A673 (cell line): ENCODE data around the gene SENP6. TPM values are rescaled to one million over a fixed set of nuclear protein-coding genes. Genes with fewer than 3 reads are reported as not detected.
A peak's percentile ranks its signal among the peaks of the same experiment; 100 is the strongest.

Experiments used
- BruUV-seq: library from RNA; stranded (reverse); fragments of 400-500 nt; replicated peaks from 2 replicates; lab custom pipeline; 2021; lab: Mats Ljungman, UMichigan
- CTCF ChIA-PET: fragments of 300-600 bp; sonication (Branson Sonifier 250); formaldehyde crosslinking; loops from one replicate; lab custom pipeline; 2022; ENCODE audit warnings: antibody characterized with exemption; lab: Charles Lee
- POLR2A ChIA-PET: fragments of 300-600 bp; sonication (Branson Sonifier 250); formaldehyde crosslinking; loops from one replicate; lab custom pipeline; 2022; ENCODE audit warnings: antibody characterized with exemption; ENCODE audit not compliant: low non-redundant PET; lab: Charles Lee
- DNase-seq: peaks from one replicate; pipeline ENCODE4 v3.0.0-alpha.2; 2015; ENCODE audit warnings: low spot score
- H3K27ac ChIP-seq: fragments of 200-600 bp; sonication (generic); 2 replicates; pipeline ENCODE4 v1.5.1; 2016; ENCODE audit warnings: mixed run types, low read depth, mild to moderate bottlenecking, mixed read lengths, antibody characterized with exemption, low read length; ENCODE audit not compliant: poor library complexity, severe bottlenecking
- H3K27me3 ChIP-seq: fragments of 200-600 bp; sonication (generic); replicated peaks from 2 replicates; pipeline ENCODE4 v1.6.1; 2017; ENCODE audit warnings: mixed run types, low read depth, mild to moderate bottlenecking, mixed read lengths, antibody characterized with exemption, low read length; ENCODE audit not compliant: insufficient read depth, poor library complexity
- H3K36me3 ChIP-seq: fragments of 200-600 bp; sonication (generic); 2 replicates; pipeline ENCODE4 v1.6.1; 2016; ENCODE audit warnings: mixed run types, mild to moderate bottlenecking, mixed read lengths, antibody characterized with exemption, low read length; ENCODE audit not compliant: insufficient read depth, poor library complexity, severe bottlenecking
- H3K4me1 ChIP-seq: fragments of 200-600 bp; sonication (generic); 2 replicates; pipeline ENCODE4 v1.6.1; 2017; ENCODE audit warnings: mixed run types, mild to moderate bottlenecking, mixed read lengths, antibody characterized with exemption, low read length; ENCODE audit not compliant: insufficient read depth, poor library complexity, severe bottlenecking
- H3K4me3 ChIP-seq: fragments of 200-600 bp; sonication (generic); 2 replicates; pipeline ENCODE4 v1.5.1; 2016; ENCODE audit warnings: low read depth, mixed run types, mild to moderate bottlenecking, mixed read lengths, low read length; ENCODE audit not compliant: poor library complexity, severe bottlenecking
- H3K9me3 ChIP-seq: fragments of 200-600 bp; sonication (generic); 2 replicates; pipeline ENCODE4 v1.6.1; 2016; ENCODE audit warnings: mixed run types, low read depth, mild to moderate bottlenecking, mixed read lengths, antibody characterized with exemption, low read length; ENCODE audit not compliant: poor library complexity, severe bottlenecking
- CTCF ChIP-seq: fragments of 300-800, 200-600 bp; sonication (generic); conservative IDR thresholded peaks from 2 replicates; pipeline ENCODE4 v1.5.1; 2017; ENCODE audit warnings: low read depth, mild to moderate bottlenecking, antibody characterized with exemption, low read length, moderate library complexity, mixed read lengths
- EZH2 ChIP-seq: fragments of 200-600 bp; sonication (generic); IDR thresholded peaks from 2 replicates; pipeline ENCODE4 v1.6.1; 2017; ENCODE audit warnings: borderline replicate concordance, low read depth, mild to moderate bottlenecking, mixed read lengths, antibody characterized with exemption, low read length; ENCODE audit not compliant: poor library complexity, severe bottlenecking
- intact Hi-C: fragments of 100-400 bp; cut with micrococcal nuclease; formaldehyde crosslinking; loops from one replicate; pipeline ENCODE4 v1.10.0; 2022; ENCODE audit not compliant: unreplicated experiment
- total RNA-seq: library from RNA; stranded (reverse); gene quantifications from 2 replicates; pipeline ENCODE4 v1.2.3, GENCODE V29; 2021

SENP6 gene
- total RNA-seq, 1 experiment from 2014 or later: 92.7 TPM

- POLR2A ChIA-PET: no interaction called here
- Histone ChIP-seq H3K9me3 (no peaks in the 10 kb centered on the region), H3K4me1 (peaks cover 11% of the 10 kb centered on the region), H3K36me3 (no peaks in the 10 kb centered on the region), H3K4me3 (peak overlapping the region; percentile 90), H3K27ac (peak overlapping the region; percentile 100), H3K27me3 (no peaks in the 10 kb centered on the region)
- peak; percentile 73 for DNase-seq
- intact Hi-C loops: no loop called here
- TF ChIP-seq EZH2 (no peak), CTCF (no peak)
- CTCF ChIA-PET: interaction anchor here (0.6 kb wide), 1 partner anchor 1270 kb away, joined by 4 read pairs; no protein-coding TSS in a partner anchor
- no TSS peak for BruUV-seq
Measured at GRCh38 chr6:75602246-75603105, 796 bp downstream of the SENP6 start.

- Histone ChIP-seq H3K9me3 (no peaks in the 10 kb centered on the region), H3K27me3 (no peaks in the 10 kb centered on the region), H3K4me1 (peaks cover 12% of the 10 kb centered on the region), H3K36me3 (no peaks in the 10 kb centered on the region), H3K4me3 (peak overlapping the region; percentile 90), H3K27ac (peak overlapping the region; percentile 100)
- ChIA-PET CTCF (no interaction called here), POLR2A (no interaction called here)
- no peak for TF ChIP-seq CTCF
- no peak for TF ChIP-seq EZH2
- intact Hi-C loops: no loop called here
- no peak for DNase-seq
- BruUV-seq: TSS peak; percentile 29
Measured at GRCh38 chr6:75603106-75603420, 1.4 kb downstream of the SENP6 start.

GRCh38 chr6:75604294-75604693 is 2.6 kb downstream of the SENP6 start:
- no peaks in the 10 kb centered on the region for H3K27me3 ChIP-seq
- TF ChIP-seq EZH2 (no peak), CTCF (no peak)
- CTCF ChIA-PET: no interaction called here
- intact Hi-C loops: no loop called here
- H3K4me1 ChIP-seq: peaks cover 24% of the 10 kb centered on the region
- POLR2A ChIA-PET: no interaction called here
- no peak for DNase-seq
- H3K9me3 ChIP-seq: no peaks in the 10 kb centered on the region
- BruUV-seq: no TSS peak
- H3K27ac ChIP-seq: peak overlapping the region; percentile 100
- peak overlapping the region; percentile 90 for H3K4me3 ChIP-seq
- H3K36me3 ChIP-seq: no peaks in the 10 kb centered on the region
